ENCODE results near the gene XDH.

Gene XDH

GRCh38 chr2:31402388-31402787 lies 12.2 kb downstream of the XDH start:
- no peak for DNase-seq (ENCODE audit: low read depth in 2 of 2)

- no peak for DNase-seq (ENCODE audit: low read depth in 2 of 2)
These were observed 13.0 kb downstream of the XDH start for GRCh38 chr2:31401580-31401979.

- no peak for DNase-seq (ENCODE audit: low read depth in 2 of 2)
These were observed 15.7 kb downstream of the XDH start for GRCh38 chr2:31398881-31399280.

- no peak for DNase-seq (ENCODE audit: low read depth in 2 of 2)
These were observed 17.4 kb downstream of the XDH start for GRCh38 chr2:31397094-31397493.

GRCh38 chr2:31390324-31390723 lies 24.2 kb downstream of the XDH start:
- DNase-seq (ENCODE audit: low read depth in 2 of 2): no peak

GRCh38 chr2:31388736-31389135 lies 25.8 kb downstream of the XDH start:
- DNase-seq (ENCODE audit: low read depth in 2 of 2): no peak

- DNase-seq (ENCODE audit: low read depth in 2 of 2): no peak
These were observed 26.7 kb downstream of the XDH start for GRCh38 chr2:31387850-31388249.

- no peak for DNase-seq (ENCODE audit: low read depth in 2 of 2)
These were observed 27.9 kb downstream of the XDH start for GRCh38 chr2:31386648-31387047.

- DNase-seq (ENCODE audit: low read depth in 2 of 2): no peak
These were observed 28.4 kb downstream of the XDH start for GRCh38 chr2:31386172-31386571.

- DNase-seq (ENCODE audit: low read depth in 2 of 2): no peak
These were observed 29.7 kb downstream of the XDH start for GRCh38 chr2:31384771-31385276.

- no peak for DNase-seq (ENCODE audit: low read depth in 2 of 2)
These were observed 30.2 kb downstream of the XDH start for GRCh38 chr2:31384351-31384750.

- no peak for DNase-seq (ENCODE audit: low read depth in 2 of 2)
These were observed 30.9 kb downstream of the XDH start for GRCh38 chr2:31383471-31384153.

- DNase-seq (ENCODE audit: low read depth in 2 of 2): no peak
These were observed 32.0 kb downstream of the XDH start for GRCh38 chr2:31382452-31383120.

GRCh38 chr2:31381601-31382000 lies 32.9 kb downstream of the XDH start:
- DNase-seq (ENCODE audit: low read depth in 2 of 2): no peak

GRCh38 chr2:31380243-31380642 lies 34.3 kb downstream of the XDH start:
- DNase-seq (ENCODE audit: low read depth in 2 of 2): no peak

- DNase-seq (ENCODE audit: low read depth in 2 of 2): no peak
These were observed 34.8 kb downstream of the XDH start for GRCh38 chr2:31379747-31380146.

GRCh38 chr2:31378791-31379501 lies 35.6 kb downstream of the XDH start:
- DNase-seq (ENCODE audit: low read depth in 2 of 2): no peak

GRCh38 chr2:31378389-31378788 lies 36.2 kb downstream of the XDH start:
- no peak for DNase-seq (ENCODE audit: low read depth in 2 of 2)

GRCh38 chr2:31373127-31373526 lies 41.4 kb downstream of the XDH start:
- DNase-seq (ENCODE audit: low read depth in 2 of 2): no peak

GRCh38 chr2:31372097-31372496 lies 42.4 kb downstream of the XDH start:
- DNase-seq (ENCODE audit: low read depth in 2 of 2): no peak

- DNase-seq (ENCODE audit: low read depth in 2 of 2): no peak
These were observed 42.9 kb downstream of the XDH start for GRCh38 chr2:31371691-31372090.

- no peak for DNase-seq (ENCODE audit: low read depth in 2 of 2)
These were observed 47.8 kb downstream of the XDH start for GRCh38 chr2:31366733-31367132.
